HEK293 (cell line): ENCODE data around the gene CANT1.

Source experiments
- CTCF ChIA-PET: fragments of 350-600 bp; formaldehyde crosslinking; extraction: SDS; loops from one replicate; lab custom pipeline; 2021; ENCODE audit warnings: antibody characterized with exemption; lab: Yijun Ruan, JAX
- POLR2A ChIA-PET: fragments of 300-600 bp; formaldehyde crosslinking; extraction: SDS; loops from one replicate; lab custom pipeline; 2020; ENCODE audit warnings: antibody characterized with exemption, inconsistent platforms; lab: Yijun Ruan, JAX
- H3K27ac ChIP-seq: fragments of 200-500 bp; sonication (Bioruptor generic); 2 replicates; pipeline ENCODE4 v1.5.1; 2014; ENCODE audit warnings: low read depth, low read length, control low read depth, inconsistent platforms; ENCODE audit errors: extremely low read depth
- H3K36me3 ChIP-seq, 2 experiments: fragments of 200-500 bp in 1 of 2; sonication (Bioruptor generic) in 1 of 2; 1 replicate in 1 of 2; 2 replicates in 1 of 2; pipeline ENCODE4 v1.5.1; 2014 to 2017; ENCODE audit warnings: inconsistent platforms in 2 of 2, low read length in 2 of 2; ENCODE audit not compliant: control insufficient read depth in 2 of 2, insufficient read depth in 1 of 2
- H3K4me1 ChIP-seq: fragments of 200-500 bp; sonication (Bioruptor generic); 2 replicates; pipeline ENCODE4 v1.5.1; 2014; ENCODE audit warnings: mild to moderate bottlenecking, low read length, inconsistent platforms; ENCODE audit not compliant: control insufficient read depth, insufficient read depth
- H3K4me3 ChIP-seq: 2 replicates; pipeline ENCODE4 v1.5.1; 2011; ENCODE audit warnings: low read depth, mild to moderate bottlenecking, control low read depth, low read length, moderate library complexity
- H3K9me3 ChIP-seq: fragments of 200-500 bp; sonication (Bioruptor generic); 2 replicates; pipeline ENCODE4 v1.5.1; 2014; ENCODE audit warnings: low read depth, low read length, inconsistent platforms; ENCODE audit not compliant: control insufficient read depth, insufficient read depth
- BCL11A ChIP-seq: fragments of 450-650 bp; formaldehyde crosslinking; IDR thresholded peaks from 2 replicates; pipeline ENCODE4 v1.5.1; 2016; ENCODE audit warnings: low read depth, missing biosample characterization, missing genetic modification characterization
- OVOL3 ChIP-seq: fragments of 450-650 bp; formaldehyde crosslinking; IDR thresholded peaks from 2 replicates; pipeline ENCODE4 v1.5.1; 2016; ENCODE audit warnings: missing biosample characterization, missing genetic modification characterization
- PRDM10 ChIP-seq: fragments of 450-650 bp; formaldehyde crosslinking; IDR thresholded peaks from 2 replicates; pipeline ENCODE4 v1.5.1; 2016; ENCODE audit warnings: missing biosample characterization, missing genetic modification characterization
- PRDM2 ChIP-seq: fragments of 450-650 bp; formaldehyde crosslinking; IDR thresholded peaks from 2 replicates; pipeline ENCODE4 v1.5.1; 2016; ENCODE audit warnings: missing biosample characterization, missing genetic modification characterization, borderline replicate concordance
- SCRT2 ChIP-seq: fragments of 450-650 bp; formaldehyde crosslinking; IDR thresholded peaks from 2 replicates; pipeline ENCODE4 v1.5.1; 2016; ENCODE audit warnings: missing biosample characterization, missing genetic modification characterization
- SETDB1 ChIP-seq: IDR thresholded peaks from one replicate; pipeline ENCODE4 v1.6.1; 2017; ENCODE audit warnings: mild to moderate bottlenecking, low read length, moderate library complexity, mixed read lengths; ENCODE audit not compliant: insufficient read length
- ZBTB1 ChIP-seq: fragments of 450-650 bp; formaldehyde crosslinking; IDR thresholded peaks from 2 replicates; pipeline ENCODE4 v1.5.1; 2016; ENCODE audit warnings: missing biosample characterization, missing genetic modification characterization
- ZNF266 ChIP-seq: fragments of 450-650 bp; formaldehyde crosslinking; IDR thresholded peaks from 2 replicates; pipeline ENCODE4 v1.5.1; 2016; ENCODE audit warnings: missing biosample characterization, missing genetic modification characterization, low read depth
- ZNF391 ChIP-seq: fragments of 450-650 bp; formaldehyde crosslinking; IDR thresholded peaks from 2 replicates; pipeline ENCODE4 v1.5.1; 2016; ENCODE audit warnings: low read depth, missing biosample characterization, missing genetic modification characterization, borderline replicate concordance
- ZNF426 ChIP-seq: fragments of 450-650 bp; formaldehyde crosslinking; IDR thresholded peaks from 2 replicates; pipeline ENCODE4 v1.5.1; 2017; ENCODE audit warnings: missing biosample characterization, missing genetic modification characterization, mild to moderate bottlenecking, inconsistent platforms, moderate library complexity
- ZNF513 ChIP-seq: fragments of 450-650 bp; IDR thresholded peaks from 2 replicates; pipeline ENCODE4 v1.5.1; 2018; ENCODE audit warnings: missing biosample characterization, missing genetic modification characterization
- ZNF514 ChIP-seq: fragments of 450-650 bp; formaldehyde crosslinking; IDR thresholded peaks from 2 replicates; pipeline ENCODE4 v1.5.1; 2016; ENCODE audit warnings: missing biosample characterization, missing genetic modification characterization
- ZNF596 ChIP-seq: fragments of 450-650 bp; IDR thresholded peaks from 2 replicates; pipeline ENCODE4 v1.5.0; 2018; ENCODE audit warnings: missing biosample characterization, mild to moderate bottlenecking, missing genetic modification characterization, moderate library complexity
- ZNF626 ChIP-seq: fragments of 450-650 bp; sonication (Bioruptor Pico); formaldehyde crosslinking; IDR thresholded peaks from 2 replicates; pipeline ENCODE4 v1.5.1; 2018; ENCODE audit warnings: missing biosample characterization, missing genetic modification characterization, inconsistent platforms
- ZNF677 ChIP-seq: fragments of 450-650 bp; IDR thresholded peaks from 2 replicates; pipeline ENCODE4 v1.5.0; 2018; ENCODE audit warnings: missing biosample characterization, mild to moderate bottlenecking, missing genetic modification characterization, moderate library complexity
- ZNF707 ChIP-seq: fragments of 450-650 bp; formaldehyde crosslinking; IDR thresholded peaks from 2 replicates; pipeline ENCODE4 v1.5.1; 2016; ENCODE audit warnings: missing biosample characterization, missing genetic modification characterization

CANT1 gene

GRCh38 chr17:79057737-79058385, 48.3 kb upstream of the CANT1 start:
- ChIA-PET CTCF (interaction anchor here (0.6 to 4.6 kb wide), 5 partner anchors 13 to 76 kb away, joined by 3 to 18 read pairs (median 3); no protein-coding TSS in a partner anchor), POLR2A (no interaction called here)
- no peaks in the 10 kb centered on the region for H3K4me1 ChIP-seq
- no peaks in the 10 kb centered on the region for H3K9me3 ChIP-seq
- no peak overlapping the region for H3K27ac ChIP-seq
- no peaks in the 10 kb centered on the region for H3K36me3 ChIP-seq
- no peak overlapping the region for H3K4me3 ChIP-seq
- no peak for TF ChIP-seq ZNF514 (tag by site-specific recombination)
- TF ChIP-seq ZNF626 (tag by site-specific recombination): no peak
- no peak for TF ChIP-seq ZNF596
- peak; percentile 59 for TF ChIP-seq SETDB1
- no peak for TF ChIP-seq PRDM10
- no peak for TF ChIP-seq ZBTB1 (tag by site-specific recombination)
- peak; percentile 98 for TF ChIP-seq ZNF266 (tag by site-specific recombination)
- TF ChIP-seq ZNF677 (tag by site-specific recombination): no peak
- no peak for TF ChIP-seq ZNF426 (tag by site-specific recombination)
- TF ChIP-seq ZNF513 (tag by site-specific recombination): no peak
- no peak for TF ChIP-seq ZNF707 (tag by site-specific recombination)
- no peak for TF ChIP-seq BCL11A
- TF ChIP-seq, all 188 proteins: peak for 2

GRCh38 chr17:79055197-79055596, 45.6 kb upstream of the CANT1 start:
- TF ChIP-seq PRDM2 (no peak), ZNF391 (tag by site-specific recombination) (no peak), SCRT2 (tag by site-specific recombination) (no peak), OVOL3 (tag by site-specific recombination) (no peak)
- no peaks in the 10 kb centered on the region for H3K9me3 ChIP-seq
- ChIA-PET CTCF (interaction anchor here (0.5 to 4.6 kb wide), 3 partner anchors 9 to 19 kb away, joined by 3 to 20 read pairs (median 18); no protein-coding TSS in a partner anchor), POLR2A (no interaction called here)
- H3K4me1 ChIP-seq: no peaks in the 10 kb centered on the region
- H3K36me3 ChIP-seq: no peaks in the 10 kb centered on the region
- no peak overlapping the region for H3K27ac ChIP-seq
- H3K4me3 ChIP-seq: no peak overlapping the region
